RPMI7951 (cell line): ENCODE data around the gene CASQ2. TPM values are rescaled to one million over a fixed set of nuclear protein-coding genes. Genes with fewer than 3 reads are reported as not detected.
A peak's percentile ranks its signal among the peaks of the same experiment; 100 is the strongest.

Source experiments
- DNase-seq: peaks from one replicate; pipeline ENCODE4 v3.0.0-alpha.2; 2012; ENCODE audit warnings: low read depth
- total RNA-seq: library from RNA; depleted of rRNA; stranded (reverse); fragments of >200 nt; shearing (Covaris generic); gene quantifications from 2 replicates; pipeline ENCODE4 v1.2.3, GENCODE V29; 2014

The CASQ2 gene
- total RNA-seq, 1 experiment from 2014 or later, result not detected

- DNase-seq, result no peak
Measured at GRCh38 chr1:115697619-115698018, 70.9 kb downstream of the CASQ2 start.

- DNase-seq, result no peak
Measured at GRCh38 chr1:115694805-115695204, 73.7 kb downstream of the CASQ2 start.

GRCh38 chr1:115692224-115692623, 76.3 kb downstream of the CASQ2 start:
- no peak for DNase-seq

- DNase-seq, result no peak
Measured at GRCh38 chr1:115690972-115691371, 77.5 kb downstream of the CASQ2 start.

- DNase-seq, result no peak
Measured at GRCh38 chr1:115687744-115688143, 80.8 kb downstream of the CASQ2 start.

- no peak for DNase-seq
Measured at GRCh38 chr1:115685029-115685705, 83.3 kb downstream of the CASQ2 start.

GRCh38 chr1:115682792-115683191, 85.7 kb downstream of the CASQ2 start:
- DNase-seq, result no peak

GRCh38 chr1:115680730-115681111, 87.8 kb downstream of the CASQ2 start:
- no peak for DNase-seq

- peak; percentile 82 for DNase-seq
Measured at GRCh38 chr1:115679141-115679611, 89.3 kb downstream of the CASQ2 start.

GRCh38 chr1:115678141-115678540, 90.4 kb downstream of the CASQ2 start:
- DNase-seq, result no peak

GRCh38 chr1:115677565-115677964, 90.9 kb downstream of the CASQ2 start:
- no peak for DNase-seq

GRCh38 chr1:115677182-115677555, 91.3 kb downstream of the CASQ2 start:
- peak; percentile 91 for DNase-seq

- peak; percentile 84 for DNase-seq
Measured at GRCh38 chr1:115676498-115677181, 91.9 kb downstream of the CASQ2 start.

GRCh38 chr1:115672224-115673009, 96.1 kb downstream of the CASQ2 start:
- no peak for DNase-seq

GRCh38 chr1:115671176-115671934, 97.2 kb downstream of the CASQ2 start:
- DNase-seq, result peak; percentile 82

GRCh38 chr1:115670476-115671175, 97.9 kb downstream of the CASQ2 start:
- DNase-seq, result peak; percentile 97

- DNase-seq, result peak; percentile 54
Measured at GRCh38 chr1:115669886-115670285, 98.6 kb downstream of the CASQ2 start.

GRCh38 chr1:115669002-115669673, 99.4 kb downstream of the CASQ2 start:
- peak; percentile 92 for DNase-seq

- peak; percentile 94 for DNase-seq
Measured at GRCh38 chr1:115668579-115668978, 99.9 kb downstream of the CASQ2 start.

GRCh38 chr1:115666702-115667101, 101.8 kb downstream of the CASQ2 start:
- DNase-seq, result no peak

- DNase-seq, result no peak
Measured at GRCh38 chr1:115666206-115666605, 102.3 kb downstream of the CASQ2 start.
